Measurements from ENCODE around the gene CCR4. TPM values are rescaled to one million over a fixed set of nuclear protein-coding genes. Genes with fewer than 3 reads are reported as not detected.
"Not testable (repeated sequence)": the region's sequence is repeated elsewhere in the genome, so short reads cannot be mapped to it uniquely, and the experiment has no call there.

The CCR4 gene
- total and polyA plus RNA-seq, 10 of the 15 experiments (the other 5 are each of a cell fraction or from before 2014, with no cell fraction given), result 0.41 to 12.4 (median 5.3) TPM

DNA sequence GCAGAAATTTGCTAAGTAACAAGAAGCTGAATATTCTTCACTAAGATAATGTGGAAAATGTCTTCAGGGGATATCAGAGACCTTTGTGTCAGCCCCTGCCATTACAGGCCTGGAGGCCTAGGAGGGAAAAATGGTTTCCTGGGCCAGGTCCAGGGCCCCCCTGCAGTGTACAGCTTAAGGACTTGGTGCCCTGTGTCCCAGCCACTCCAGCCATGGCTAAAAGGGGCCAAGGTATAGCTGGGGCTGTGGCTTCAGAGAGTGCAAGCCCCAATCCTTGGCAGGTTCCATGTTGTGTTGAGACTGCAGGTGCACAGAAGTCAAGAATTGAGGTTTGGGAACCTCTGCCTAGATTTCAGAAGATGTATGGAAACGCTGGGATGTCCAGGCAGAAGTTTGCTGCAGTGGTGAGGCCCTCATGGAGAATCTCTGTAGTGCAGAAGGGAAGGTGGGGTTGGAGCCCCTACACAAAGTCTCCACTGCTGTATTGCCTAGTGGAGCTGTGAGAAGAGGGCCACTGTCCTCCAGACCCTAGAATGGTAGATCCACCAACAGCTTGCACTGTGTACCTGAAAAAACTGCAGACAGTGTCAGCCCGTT, 14.3 kb downstream of the CCR4 start:
- RAD21 ChIA-PET (ENCODE audit: unreplicated experiment); ATAC-seq; H4K20me1 ChIP-seq (ENCODE audit: control insufficient read depth, insufficient read depth); H3K9me3 ChIP-seq (replicated peaks; ENCODE audit: control insufficient read depth, insufficient read depth, low read length); H3K4me2 ChIP-seq (ENCODE audit: control insufficient read depth, insufficient read depth); intact Hi-C loops (cut with micrococcal nuclease; ENCODE audit: unreplicated experiment); in situ Hi-C loops (cut with MboI); POLR2A ChIA-PET; DNase-seq (ENCODE audit: low read depth, low spot score); BruUV-seq (replicated peaks); H3K27ac ChIP-seq (ENCODE audit: control insufficient read depth, insufficient read depth); H2AFZ ChIP-seq (ENCODE audit: control insufficient read depth, low read depth, low read length); SMC1A ChIA-PET (ENCODE audit: uncharacterized antibody, unreplicated experiment); H3K79me2 ChIP-seq (ENCODE audit: control insufficient read depth, insufficient read depth, low read length); CTCF ChIA-PET; H3K36me3 ChIP-seq (ENCODE audit: control insufficient read depth in 2 of 2, insufficient read depth in 2 of 2, low read length in 1 of 2); H3K4me1 ChIP-seq (ENCODE audit: control insufficient read depth, insufficient read depth, low read length); H3K27me3 ChIP-seq (replicated peaks in 1 of 2; ENCODE audit: control insufficient read depth in 2 of 2, insufficient read depth in 2 of 2, low read length in 1 of 2); FAIRE-seq; H3K9ac ChIP-seq (ENCODE audit: control insufficient read depth, insufficient read depth, low read length); H3K4me3 ChIP-seq: not testable (repeated sequence)
- TF ChIP-seq CBX5 (IDR thresholded peaks at IDR 0.05; ENCODE audit: low read depth), result peak; percentile 24; the same call in 1 of the 2 replicates
- 40% methylated on average over 2 of the region's 2 CpGs for WGBS (ENCODE audit: insufficient coverage, insufficient replicate concordance, low lambda C conversion rate, missing lambda C conversion rate)

DNA sequence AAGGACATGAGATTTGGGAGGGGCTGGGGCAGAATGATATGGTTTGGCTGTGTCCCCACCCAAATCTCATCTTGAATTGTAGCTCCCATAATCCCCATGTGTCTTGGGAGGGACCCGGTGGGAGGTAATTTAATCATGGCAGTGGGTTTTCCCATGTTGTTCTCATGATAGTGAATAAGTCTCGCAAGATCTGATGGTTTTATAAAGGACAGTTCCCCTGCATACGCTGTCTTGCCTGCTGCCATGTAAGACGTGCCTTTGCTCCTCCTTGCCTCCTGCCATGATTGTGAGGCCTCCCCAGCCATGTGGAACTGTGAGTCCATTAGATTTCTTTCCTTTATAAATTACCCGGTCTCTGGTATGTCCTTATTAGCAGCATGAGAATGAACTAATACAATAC, 15.2 kb downstream of the CCR4 start:
- 71% methylated on average over 5 of the region's 5 CpGs for WGBS (ENCODE audit: insufficient coverage, insufficient replicate concordance, low lambda C conversion rate, missing lambda C conversion rate)
- not testable (repeated sequence) for FAIRE-seq

More for the DNA sequence above, 15.2 kb downstream of the CCR4 start:
- H3K9ac ChIP-seq (ENCODE audit: control insufficient read depth, insufficient read depth, low read length); DNase-seq (ENCODE audit: low read depth, low spot score); POLR2A ChIA-PET; CTCF ChIA-PET; H3K36me3 ChIP-seq (ENCODE audit: control insufficient read depth in 2 of 2, insufficient read depth in 2 of 2, low read length in 1 of 2); H3K4me1 ChIP-seq (ENCODE audit: control insufficient read depth, insufficient read depth, low read length); BruUV-seq (replicated peaks); ATAC-seq; RAD21 ChIA-PET (ENCODE audit: unreplicated experiment); intact Hi-C loops (cut with micrococcal nuclease; ENCODE audit: unreplicated experiment); H3K4me3 ChIP-seq; H3K9me3 ChIP-seq (replicated peaks; ENCODE audit: control insufficient read depth, insufficient read depth, low read length); H3K27ac ChIP-seq (ENCODE audit: control insufficient read depth, insufficient read depth); H3K79me2 ChIP-seq (ENCODE audit: control insufficient read depth, insufficient read depth, low read length); SMC1A ChIA-PET (ENCODE audit: uncharacterized antibody, unreplicated experiment); H3K27me3 ChIP-seq (replicated peaks in 1 of 2; ENCODE audit: control insufficient read depth in 2 of 2, insufficient read depth in 2 of 2, low read length in 1 of 2); in situ Hi-C loops (cut with MboI); H2AFZ ChIP-seq (ENCODE audit: control insufficient read depth, low read depth, low read length); H4K20me1 ChIP-seq (ENCODE audit: control insufficient read depth, insufficient read depth); H3K4me2 ChIP-seq (ENCODE audit: control insufficient read depth, insufficient read depth): not testable (repeated sequence)

Measured in GM12878 (cell line).